ENCODE measurements around the gene LGALS7. TPM values are rescaled to one million over a fixed set of nuclear protein-coding genes. Genes with fewer than 3 reads are reported as not detected.
"Not testable (repeated sequence)": the region's sequence is repeated elsewhere in the genome, so short reads cannot be mapped to it uniquely, and the experiment has no call there.

LGALS7 gene
- total and polyA plus RNA-seq, 7 donors = not detected

- DNase-seq = no peak
- 93 to 94% (median 93%) methylated on average over 18 of the region's 18 CpGs for WGBS, 3 donors
- H3K36me3 ChIP-seq (ENCODE audit: insufficient read depth in 1 of 2, low read depth in 1 of 2) = peaks cover 0 to 44% of the 10 kb centered on the region in 2 donors
- no peaks in the 10 kb centered on the region for H3K27me3 ChIP-seq (ENCODE audit: insufficient read depth in 3 of 3, low read length in 2 of 3)
- H3K4me3 ChIP-seq = no peak overlapping the region
- no peak for ATAC-seq
- H3K9me3 ChIP-seq = no peaks in the 10 kb centered on the region
- no peak for TF ChIP-seq CTCF (IDR thresholded peaks at IDR 0.05)
- H3K27ac ChIP-seq = no peak overlapping the region
- H3K4me1 ChIP-seq = peaks cover 17% of the 10 kb centered on the region
- intact Hi-C loops (cut with DNase I) = loop anchor here in 1 of 2 donors (5.0 kb wide), 1 partner anchor 34 kb away; no protein-coding TSS in a partner anchor
These were observed 42.9 kb upstream of the LGALS7 start for GRCh38 chr19:38816131-38816750.

GRCh38 chr19:38815059-38816001, 42.0 kb upstream of the LGALS7 start:
- no peak for TF ChIP-seq CTCF (IDR thresholded peaks at IDR 0.05)
- ATAC-seq (peak in 1 of 4 donors; percentile 23), DNase-seq (no peak)
- Histone ChIP-seq H3K27ac (no peak overlapping the region), H3K27me3 (ENCODE audit: insufficient read depth in 3 of 3, low read length in 2 of 3) (no peaks in the 10 kb centered on the region), H3K9me3 (no peaks in the 10 kb centered on the region), H3K4me3 (no peak overlapping the region), H3K4me1 (peaks cover 12% of the 10 kb centered on the region), H3K36me3 (ENCODE audit: insufficient read depth in 1 of 2, low read depth in 1 of 2) (peaks cover 0 to 39% of the 10 kb centered on the region in 2 donors)
- WGBS, 3 donors = 80 to 88% (median 84%) methylated on average over 34 of the region's 34 CpGs
- intact Hi-C loops (cut with DNase I) = loop anchor here in 1 of 2 donors (5.0 kb wide), 1 partner anchor 33 kb away; no protein-coding TSS in a partner anchor

- H3K27ac ChIP-seq; H3K4me3 ChIP-seq; ATAC-seq; H3K27me3 ChIP-seq (ENCODE audit: insufficient read depth in 3 of 3, low read length in 2 of 3); H3K9me3 ChIP-seq; H3K4me1 ChIP-seq; intact Hi-C loops (cut with DNase I); DNase-seq: not testable (repeated sequence)
- WGBS, 3 donors = 66 to 83% (median 67%) methylated on average over 2 of the region's 2 CpGs
- peaks cover 0 to 39% of the 10 kb centered on the region in 2 donors for H3K36me3 ChIP-seq (ENCODE audit: insufficient read depth in 1 of 2, low read depth in 1 of 2)
These were observed 40.6 kb upstream of the LGALS7 start for GRCh38 chr19:38813932-38814331.

- Histone ChIP-seq H3K27me3 (ENCODE audit: insufficient read depth in 3 of 3, low read length in 2 of 3) (no peaks in the 10 kb centered on the region), H3K27ac (no peak overlapping the region), H3K36me3 (ENCODE audit: insufficient read depth in 1 of 2, low read depth in 1 of 2) (peaks cover 0 to 39% of the 10 kb centered on the region in 2 donors), H3K4me3 (no peak overlapping the region), H3K4me1 (no peaks in the 10 kb centered on the region), H3K9me3 (no peaks in the 10 kb centered on the region)
- TF ChIP-seq CTCF (IDR thresholded peaks at IDR 0.05) = no peak
- 86 to 92% (median 91%) methylated on average over 6 of the region's 6 CpGs for WGBS, 3 donors
- peak in 1 of 4 donors; percentile 2 for ATAC-seq
- no peak for DNase-seq
- intact Hi-C loops (cut with DNase I) = no loop called here
These were observed 40.0 kb upstream of the LGALS7 start for GRCh38 chr19:38813323-38813722.

- Histone ChIP-seq H3K27ac (no peak within 1 kb of the TSS), H3K36me3 (ENCODE audit: insufficient read depth in 1 of 2, low read depth in 1 of 2) (peaks cover 0 to 35% of the 10 kb centered on the region in 2 donors), H3K9me3 (no peaks in the 10 kb centered on the region), H3K4me1 (no peaks in the 10 kb centered on the region), H3K27me3 (ENCODE audit: insufficient read depth in 3 of 3, low read length in 2 of 3) (no peaks in the 10 kb centered on the region), H3K4me3 (no peak within 1 kb of the TSS)
- ATAC-seq (peak in 3 of 4 donors; percentile 29 to 34 (median 33)), DNase-seq (no peak)
- intact Hi-C loops (cut with DNase I) = no loop called here
- TF ChIP-seq CTCF (IDR thresholded peaks at IDR 0.05) = no peak
- WGBS, 3 donors = 84 to 89% (median 86%) methylated on average over 15 of the region's 15 CpGs
These were observed 39.6 kb upstream of the LGALS7 start, which contains the start of gene LGALS4 for GRCh38 chr19:38812841-38813320. LGALS4 (minus strand) TSS chr19:38812945; CDS start chr19:38812886, 59 bp downstream.

Data from psoas muscle (tissue), 8 donors.